SK-N-SH (cell line): Measurements from ENCODE around the gene TAF1B.

Source experiments
- CTCF ChIP-seq: fragments of 200-600 bp; sonication (generic); IDR thresholded peaks from 2 replicates; pipeline ENCODE4 v1.6.1; 2017; ENCODE audit warnings: antibody characterized with exemption, mild to moderate bottlenecking, moderate library complexity
- EP300 ChIP-seq, 2 experiments: IDR thresholded peaks; 2 replicates each; pipeline versions ENCODE4 v1.4.0 to v1.6.1; 2012; ENCODE audit warnings: borderline replicate concordance in 1 of 2, low read depth in 1 of 2, low read length in 1 of 2
- FOXM1 ChIP-seq: IDR thresholded peaks from 2 replicates; pipeline ENCODE4 v1.4.0; 2012; ENCODE audit warnings: low read depth, mild to moderate bottlenecking
- MXI1 ChIP-seq: IDR thresholded peaks from 2 replicates; pipeline ENCODE4 v1.6.1; 2012; ENCODE audit warnings: mild to moderate bottlenecking, low read depth, low read length, improper control_type of control experiment
- POLR2AphosphoS5 ChIP-seq: IDR thresholded peaks from 2 replicates; pipeline ENCODE4 v1.6.1; 2012; ENCODE audit warnings: low read depth, low read length
- RAD21 ChIP-seq: IDR thresholded peaks from 2 replicates; pipeline ENCODE4 v1.6.1; 2012; ENCODE audit warnings: mild to moderate bottlenecking, low read length
- TAF1 ChIP-seq: IDR thresholded peaks from 2 replicates; pipeline ENCODE4 v1.6.1; 2012; ENCODE audit warnings: low read depth, mild to moderate bottlenecking, low read length, moderate library complexity, borderline replicate concordance

- no peak for TF ChIP-seq CTCF
- TF ChIP-seq EP300 (IDR thresholded peaks at IDR 0.05; ENCODE audit: borderline replicate concordance in 1 of 2, low read depth in 1 of 2, low read length in 1 of 2): no peak
- no peak for TF ChIP-seq RAD21
- TF ChIP-seq TAF1: no peak
- TF ChIP-seq POLR2AphosphoS5: no peak
- TF ChIP-seq FOXM1: no peak
- TF ChIP-seq MXI1: no peak
Observed at GRCh38 chr2:9968553-9969497, 125.6 kb downstream of the TAF1B start.
